NCI-H1417 (cell line): Measurements from ENCODE around the gene SIRT1.
"Not testable (repeated sequence)": the region's sequence is repeated elsewhere in the genome, so short reads cannot be mapped to it uniquely, and the experiment has no call there.

Source experiments
- DNase-seq, 3 experiments: peaks; one replicate each; lab custom pipeline; 2025; lab: John Stamatoyannopoulos, UW

SIRT1 gene

DNA sequence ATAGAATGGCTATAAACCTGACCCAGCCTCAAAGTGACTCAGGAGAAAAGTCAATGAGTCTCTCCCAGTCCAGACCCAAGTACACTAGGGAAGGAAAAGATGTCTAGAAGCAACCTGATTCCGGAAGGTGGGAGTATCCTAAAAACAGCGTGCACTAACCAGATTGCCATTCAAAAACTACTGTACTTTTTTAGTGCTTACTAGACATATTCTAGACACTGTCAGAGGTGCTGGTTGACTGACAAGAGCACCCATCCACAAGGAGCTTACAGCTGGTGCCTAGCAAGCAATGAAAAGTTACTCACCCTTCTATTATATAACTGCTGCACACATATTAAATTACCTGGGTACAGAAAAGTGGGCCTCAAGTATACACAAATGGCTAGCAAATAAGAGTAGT lies 81.0 kb downstream of the SIRT1 start:
- DNase-seq: no peak

DNA sequence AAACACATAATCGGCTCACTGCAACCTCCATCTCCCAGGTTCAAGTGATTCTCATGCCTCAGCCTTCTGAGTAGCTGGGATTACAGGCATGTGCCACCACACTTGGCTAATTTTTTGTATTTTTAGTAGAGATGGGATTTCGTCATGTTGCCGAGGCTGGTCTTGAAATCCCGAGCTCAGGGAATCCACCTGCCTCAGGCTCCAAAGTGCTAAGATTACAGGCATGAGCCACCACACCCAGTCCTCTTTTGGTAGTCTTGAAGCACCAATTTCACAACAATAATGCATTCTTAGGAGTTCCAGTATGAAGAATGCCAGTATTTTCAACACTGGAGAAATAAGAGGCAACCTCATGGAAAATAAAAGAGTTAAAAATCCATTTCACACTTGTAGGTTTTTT lies 81.6 kb downstream of the SIRT1 start:
- not testable (repeated sequence) for DNase-seq
